Skin epidermis (tissue), 12 donors: ENCODE measurements around the gene VASP.

Source experiments
- H3K27ac ChIP-seq, 21 experiments: fragments of 200-600 bp; sonication (generic) in 11 of 21; one replicate each; pipeline ENCODE4 v1.5.0; 2020; ENCODE audit warnings: mild to moderate bottlenecking in 3 of 21, inconsistent platforms in 2 of 21, moderate library complexity in 2 of 21
- H3K4me3 ChIP-seq, 7 experiments: fragments of 200-600 bp; sonication (generic) in 2 of 7; one replicate each; pipeline ENCODE4 v1.5.0; 2020; ENCODE audit warnings: inconsistent platforms in 2 of 7, mild to moderate bottlenecking in 2 of 7, moderate library complexity in 1 of 7

Gene VASP

GRCh38 chr19:45472563-45473366 is 34.5 kb upstream of the VASP start:
- no peak overlapping the region for H3K27ac ChIP-seq
- H3K4me3 ChIP-seq, result no peak overlapping the region

GRCh38 chr19:45473367-45473681 is 34.0 kb upstream of the VASP start:
- no peak overlapping the region for H3K27ac ChIP-seq
- H3K4me3 ChIP-seq, result no peak overlapping the region

- no peak overlapping the region for H3K4me3 ChIP-seq
Observed at GRCh38 chr19:45473682-45474605, 33.3 kb upstream of the VASP start.

GRCh38 chr19:45474606-45475521 is 32.4 kb upstream of the VASP start:
- no peak overlapping the region for H3K4me3 ChIP-seq
- no peak overlapping the region for H3K27ac ChIP-seq

More at GRCh38 chr19:45473682-45474605, 33.3 kb upstream of the VASP start:
- no peak overlapping the region for H3K27ac ChIP-seq

DNA sequence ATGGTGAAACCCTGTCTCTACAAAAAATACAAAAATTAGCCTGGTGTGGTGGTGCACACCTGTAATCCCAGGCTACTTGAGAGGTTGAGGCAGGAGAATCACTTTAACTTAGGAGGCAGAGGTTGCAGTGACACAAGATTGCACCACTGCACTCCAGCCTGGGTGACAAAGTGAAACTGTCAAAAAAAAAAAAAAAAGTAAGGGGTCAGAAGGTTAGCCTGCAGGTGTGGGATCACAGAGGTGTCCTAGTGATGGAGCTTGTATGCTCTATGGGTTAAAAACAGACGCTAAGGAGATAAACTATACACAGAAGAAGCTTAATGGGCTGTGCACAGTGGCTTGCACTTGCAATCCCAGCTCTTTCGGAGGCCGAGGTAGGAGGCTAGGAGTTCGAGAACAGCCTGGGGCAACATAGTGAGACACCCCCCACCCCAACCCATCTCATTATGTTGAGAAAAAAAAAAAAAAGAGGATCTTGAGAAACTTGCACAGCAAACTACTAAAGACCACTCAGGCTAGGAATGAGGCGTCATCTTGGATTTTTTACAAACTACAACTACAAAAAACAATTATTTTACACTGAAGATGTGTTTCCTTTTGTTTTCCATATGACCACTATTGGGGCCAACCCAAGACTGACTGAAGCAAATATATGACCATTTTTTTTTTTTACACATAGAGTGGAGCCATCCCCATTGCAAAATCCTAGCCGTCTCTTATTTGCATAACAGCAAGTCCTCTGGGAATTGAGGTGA is 31.6 kb upstream of the VASP start:
- Histone ChIP-seq H3K27ac (no peak overlapping the region), H3K4me3 (no peak overlapping the region)

- no peak overlapping the region for H3K4me3 ChIP-seq
- H3K27ac ChIP-seq, result no peak overlapping the region
Observed at GRCh38 chr19:45476304-45476703, 31.0 kb upstream of the VASP start.

DNA sequence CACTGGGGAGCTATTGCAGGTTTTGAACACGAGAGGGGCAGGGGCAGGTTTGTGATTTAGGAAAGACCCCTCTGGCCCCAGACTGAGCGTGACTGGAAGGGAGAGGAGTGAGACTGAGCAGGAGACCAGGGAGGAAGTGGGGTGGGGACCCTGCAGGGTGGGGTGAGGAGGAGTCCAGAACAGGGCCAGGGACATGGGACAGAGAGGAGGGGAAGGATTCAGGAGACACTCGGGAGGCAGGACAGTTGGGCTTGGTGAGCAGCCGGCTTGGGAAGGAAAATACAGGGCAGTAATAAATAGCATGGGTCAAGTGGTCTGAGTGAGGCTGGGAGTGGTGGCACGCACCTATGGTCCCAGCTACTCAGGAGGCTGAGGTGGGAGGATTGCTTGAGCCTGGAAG is 30.1 kb upstream of the VASP start:
- H3K27ac ChIP-seq, result peak overlapping the region in 2 of 21 experiments; percentile 19 to 98
- H3K4me3 ChIP-seq, result no peak overlapping the region

- H3K27ac ChIP-seq, result peak overlapping the region in 20 of 21 experiments; percentile 71 to 100 (median 95)
- peak overlapping the region; percentile 19 to 50 (median 40) for H3K4me3 ChIP-seq
Observed at GRCh38 chr19:45477713-45478453, 29.4 kb upstream of the VASP start.

DNA sequence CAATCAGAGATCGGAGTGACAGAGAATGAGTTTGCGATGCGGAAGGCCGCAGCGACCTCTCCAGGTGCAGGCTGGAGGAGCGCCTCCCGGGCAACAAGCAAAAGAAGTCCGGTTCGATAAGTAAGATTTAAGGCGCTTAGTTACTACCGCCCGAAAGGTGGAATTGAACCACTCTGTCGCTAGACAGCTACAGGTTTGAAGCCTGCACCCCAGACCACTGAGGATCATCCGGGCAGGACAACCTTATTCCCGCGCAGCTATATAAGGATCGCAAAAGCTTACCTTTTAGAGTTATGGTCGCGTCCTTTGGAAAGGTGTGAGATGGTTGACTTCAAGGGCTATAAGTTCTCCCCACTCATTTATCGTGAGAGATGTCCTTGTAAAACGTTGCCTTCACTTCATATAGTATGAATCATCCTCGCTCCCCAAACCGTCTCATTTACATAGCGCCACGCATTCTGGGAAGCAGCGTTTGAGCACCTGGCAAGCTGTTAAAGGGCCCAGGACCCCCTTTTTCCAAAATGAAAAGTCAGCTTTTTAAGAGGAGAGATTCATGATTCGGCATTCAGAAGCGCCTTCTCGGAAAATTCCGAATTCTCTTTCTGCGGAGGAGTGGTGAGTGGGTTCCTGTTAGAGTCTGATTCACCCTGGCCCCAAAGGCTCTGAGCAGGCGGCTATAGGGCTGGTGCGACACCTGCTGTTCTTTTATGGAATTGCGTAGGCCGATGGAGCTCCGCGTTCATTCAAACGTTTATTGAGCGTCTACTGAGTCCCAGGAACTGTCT is 28.6 kb upstream of the VASP start:
- H3K4me3 ChIP-seq, result peak overlapping the region; percentile 19 to 50 (median 40)

GRCh38 chr19:45483033-45483432 is 24.2 kb upstream of the VASP start:
- H3K27ac ChIP-seq, result no peak overlapping the region

More for the DNA sequence above, 28.6 kb upstream of the VASP start:
- H3K27ac ChIP-seq, result peak overlapping the region; percentile 71 to 100 (median 95)

DNA sequence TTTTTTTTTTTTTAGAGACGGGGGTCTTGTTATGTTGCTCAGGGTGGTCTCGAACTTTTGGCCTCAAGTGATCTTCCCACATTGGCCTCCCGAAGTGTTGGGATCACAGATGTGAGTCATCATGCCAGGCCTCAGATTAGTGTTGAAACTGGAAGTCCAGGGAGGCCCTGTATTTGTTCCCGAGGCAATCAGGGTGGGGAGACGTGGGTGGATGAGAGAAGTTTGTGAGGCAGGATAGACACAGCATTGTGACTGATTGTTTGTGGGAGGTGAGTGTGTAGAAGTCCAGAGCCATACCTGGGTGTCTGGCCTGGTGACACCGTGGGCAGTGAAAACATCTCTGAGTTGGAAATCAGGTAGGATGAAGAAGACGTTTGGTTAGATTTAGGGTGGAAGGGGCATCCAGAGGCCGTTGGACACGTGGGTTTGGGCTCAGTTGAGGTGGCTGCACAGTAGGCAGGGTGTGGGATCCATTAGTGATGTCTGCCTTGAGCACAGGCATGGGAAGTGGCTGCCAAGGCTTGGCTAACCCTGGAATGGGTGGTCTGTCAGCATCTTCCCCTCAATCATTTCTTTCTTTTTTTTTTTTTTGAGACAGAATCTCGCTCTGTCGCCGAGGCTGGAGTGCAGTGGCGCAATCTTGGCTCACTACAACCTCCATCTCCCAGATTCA is 22.9 kb upstream of the VASP start:
- peak overlapping the region in 5 of 21 experiments; percentile 23 to 78 (median 54) for H3K27ac ChIP-seq
- no peak overlapping the region for H3K4me3 ChIP-seq

More at GRCh38 chr19:45483033-45483432, 24.2 kb upstream of the VASP start:
- no peak overlapping the region for H3K4me3 ChIP-seq

- H3K27ac ChIP-seq, result peak overlapping the region in 20 of 21 experiments; percentile 10 to 80 (median 60)
- H3K4me3 ChIP-seq, result peak overlapping the region; percentile 46 to 76 (median 67)
Observed at GRCh38 chr19:45485305-45486077, 21.8 kb upstream of the VASP start.

DNA sequence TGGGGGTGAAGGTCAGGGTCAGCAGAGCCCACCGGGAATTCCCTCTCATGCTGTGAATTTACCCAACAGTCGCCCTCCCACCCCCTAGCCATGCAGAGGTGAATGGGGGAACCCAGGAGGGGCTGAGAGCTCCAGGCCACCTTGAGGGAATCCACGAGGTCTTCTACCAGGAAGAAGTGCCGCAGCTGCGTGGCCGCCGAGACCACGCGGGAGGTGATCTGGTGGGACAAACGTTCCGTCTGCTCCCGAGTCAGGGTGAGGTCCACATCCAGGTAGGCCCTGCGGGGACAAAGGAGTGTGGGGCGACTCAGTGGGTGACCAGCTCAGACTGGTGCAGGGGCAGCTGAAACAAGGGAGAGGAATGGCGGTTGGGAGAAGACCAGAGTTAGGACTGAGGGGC is 18.6 kb upstream of the VASP start:
- no peak overlapping the region for H3K4me3 ChIP-seq
- no peak overlapping the region for H3K27ac ChIP-seq

- H3K27ac ChIP-seq, result no peak overlapping the region
- no peak overlapping the region for H3K4me3 ChIP-seq
Observed at GRCh38 chr19:45489216-45489855, 17.9 kb upstream of the VASP start.

DNA sequence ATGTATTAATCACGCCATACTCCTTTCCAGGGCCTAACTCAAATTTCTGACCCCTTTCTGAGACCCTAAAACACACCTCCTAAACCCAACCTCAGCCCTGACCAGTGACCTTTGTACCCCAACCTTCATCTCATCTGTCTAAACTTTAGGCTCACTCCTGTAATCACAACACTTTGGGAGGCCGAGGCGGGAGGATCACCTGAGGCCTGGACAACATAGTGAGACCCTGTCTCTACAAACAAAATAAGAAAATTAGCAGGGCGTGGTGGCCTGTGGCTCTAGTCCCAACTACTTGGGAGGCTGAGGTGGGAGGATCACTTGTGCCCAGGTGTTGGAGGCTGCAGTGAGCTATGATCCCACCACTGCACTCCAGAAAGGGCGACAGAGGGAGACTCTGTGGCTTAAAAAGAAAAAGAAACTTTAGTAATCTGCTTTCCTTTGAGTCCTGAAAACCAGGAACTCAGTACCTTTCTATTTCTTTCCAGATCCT is 15.1 kb upstream of the VASP start:
- peak overlapping the region in 2 of 7 experiments; percentile 30 to 40 for H3K4me3 ChIP-seq
- no peak overlapping the region for H3K27ac ChIP-seq
